ENCODE results near the gene ARHGAP6. TPM values are rescaled to one million over a fixed set of nuclear protein-coding genes. Genes with fewer than 3 reads are reported as not detected.

Gene ARHGAP6
- total RNA-seq, 1 experiment from 2014 or later, result 0.07 TPM

DNA sequence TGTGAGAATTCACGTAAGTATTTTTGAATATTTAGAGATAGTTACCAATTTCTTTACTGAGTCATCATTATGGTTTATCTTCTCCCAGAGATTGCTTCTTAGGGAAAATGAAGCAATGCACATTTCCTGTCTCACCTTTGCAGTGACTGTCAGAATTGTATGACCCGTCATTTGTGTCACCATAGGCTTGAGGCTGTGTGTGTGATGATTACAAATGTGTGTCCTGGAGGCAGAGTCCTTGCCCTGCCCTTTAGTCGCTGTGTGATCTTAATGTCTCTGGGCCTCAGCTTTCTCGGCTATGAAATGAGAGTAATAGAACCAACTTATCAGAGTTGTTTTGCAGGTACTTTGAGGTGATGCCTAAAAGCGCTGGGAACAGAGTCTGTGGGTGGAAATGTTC lies 540.7 kb downstream of the ARHGAP6 start:
- H3K56ac ChIP-seq (ENCODE audit: insufficient read length, low read depth, low read length), result no peak overlapping the region
- no peak overlapping the region for H4K5ac ChIP-seq (ENCODE audit: insufficient read length, low read depth, low read length)
- no peak overlapping the region for H3K9ac ChIP-seq (ENCODE audit: extremely low read depth, insufficient read length, low read length)
- H2BK20ac ChIP-seq (ENCODE audit: low read depth, low read length, poor library complexity, severe bottlenecking), result no peak overlapping the region
- no peak overlapping the region for H4K8ac ChIP-seq (replicated peaks; ENCODE audit: insufficient read length, low read depth, low read length)
- no peak overlapping the region for H3K4ac ChIP-seq (ENCODE audit: low read depth, low read length)
- Mint-ChIP-seq H3K27me3 (ENCODE audit: low read depth) (no peaks in the 10 kb centered on the region), H3K27ac (no peak overlapping the region), H3K36me3 (ENCODE audit: insufficient read depth in 1 of 3, low read depth in 3 of 3) (peaks cover 17 to 41% (median 22%) of the 10 kb centered on the region in 3 experiments), H3K9me3 (peaks cover 61 to 62% of the 10 kb centered on the region in 2 experiments), H3K4me3 (no peak overlapping the region), H3K4me1 (peaks cover 5 to 11% of the 10 kb centered on the region in 2 experiments; a peak in 3 of 4 replicates)
- TF ChIP-seq, protein P1, sequence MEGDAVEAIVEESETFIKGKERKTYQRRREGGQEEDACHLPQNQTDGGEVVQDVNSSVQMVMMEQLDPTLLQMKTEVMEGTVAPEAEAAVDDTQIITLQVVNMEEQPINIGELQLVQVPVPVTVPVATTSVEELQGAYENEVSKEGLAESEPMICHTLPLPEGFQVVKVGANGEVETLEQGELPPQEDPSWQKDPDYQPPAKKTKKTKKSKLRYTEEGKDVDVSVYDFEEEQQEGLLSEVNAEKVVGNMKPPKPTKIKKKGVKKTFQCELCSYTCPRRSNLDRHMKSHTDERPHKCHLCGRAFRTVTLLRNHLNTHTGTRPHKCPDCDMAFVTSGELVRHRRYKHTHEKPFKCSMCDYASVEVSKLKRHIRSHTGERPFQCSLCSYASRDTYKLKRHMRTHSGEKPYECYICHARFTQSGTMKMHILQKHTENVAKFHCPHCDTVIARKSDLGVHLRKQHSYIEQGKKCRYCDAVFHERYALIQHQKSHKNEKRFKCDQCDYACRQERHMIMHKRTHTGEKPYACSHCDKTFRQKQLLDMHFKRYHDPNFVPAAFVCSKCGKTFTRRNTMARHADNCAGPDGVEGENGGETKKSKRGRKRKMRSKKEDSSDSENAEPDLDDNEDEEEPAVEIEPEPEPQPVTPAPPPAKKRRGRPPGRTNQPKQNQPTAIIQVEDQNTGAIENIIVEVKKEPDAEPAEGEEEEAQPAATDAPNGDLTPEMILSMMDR (conservative IDR thresholded peaks at IDR 0.05), result no peak
- no peak overlapping the region for H3T11ph ChIP-seq (ENCODE audit: low read length)
- no peaks in the 10 kb centered on the region for H3K27me3 ChIP-seq (ENCODE audit: insufficient read depth, low read length)
- H3K9me3 ChIP-seq (ENCODE audit: control insufficient read depth, low read depth, low read length), result no peaks in the 10 kb centered on the region
- no peaks in the 10 kb centered on the region for H3K4me1 ChIP-seq (ENCODE audit: insufficient read depth, low read length)
- no peaks in the 10 kb centered on the region for H4K20me1 ChIP-seq (ENCODE audit: control insufficient read depth, insufficient read depth, insufficient read length)
- no peaks in the 10 kb centered on the region for H3K79me2 ChIP-seq (ENCODE audit: insufficient read depth, low read length)
- no peak for DNase-seq
- no peak overlapping the region for H3K18ac ChIP-seq (ENCODE audit: insufficient read length, low read depth, low read length)
- WGBS (ENCODE audit: extremely low coverage, insufficient read length, low lambda C conversion rate), result no CpG with 5 or more reads among the region's 5 CpGs
- H2BK120ac ChIP-seq (ENCODE audit: low read depth, low read length, poor library complexity, severe bottlenecking), result no peak overlapping the region
- H2BK15ac ChIP-seq (ENCODE audit: low read depth, low read length), result no peak overlapping the region
- H4K91ac ChIP-seq (ENCODE audit: insufficient read length, low read depth, low read length), result no peak overlapping the region
- H3K23ac ChIP-seq (ENCODE audit: insufficient read length, low read depth, low read length), result no peak overlapping the region
- no peak overlapping the region for H3K4me2 ChIP-seq (ENCODE audit: insufficient read depth, insufficient read length, low read length)
- H2BK5ac ChIP-seq (ENCODE audit: insufficient read length, low read length), result no peak overlapping the region
- no peak overlapping the region for H2AK5ac ChIP-seq (ENCODE audit: insufficient read length, low read length)
- no peaks in the 10 kb centered on the region for H3K79me1 ChIP-seq (ENCODE audit: insufficient read depth, low read depth, low read length, poor library complexity, severe bottlenecking)
- no peak overlapping the region for H3K14ac ChIP-seq (ENCODE audit: insufficient read depth, low read length)
- H3K27ac ChIP-seq (ENCODE audit: insufficient read length, low read depth, low read length), result no peak overlapping the region
- no peaks in the 10 kb centered on the region for H3K23me2 ChIP-seq (ENCODE audit: insufficient read length, low read depth, low read length, poor library complexity, severe bottlenecking)
- H2BK12ac ChIP-seq (ENCODE audit: insufficient read length, low read depth, low read length), result no peak overlapping the region
- H2AFZ ChIP-seq (ENCODE audit: low read length), result no peak overlapping the region

All from H9 (cell line).